NB4 (cell line): ENCODE data around the gene CUTC.

Experiments
- DNase-seq: peaks from one replicate; pipeline ENCODE4 v3.0.0; 2010; ENCODE audit warnings: low read depth
- H3K4me3 ChIP-seq: one replicate; pipeline ENCODE4 v1.5.1; 2011; ENCODE audit warnings: mild to moderate bottlenecking, low read depth, low read length, moderate library complexity
- MAX ChIP-seq: IDR thresholded peaks from 2 replicates; pipeline ENCODE4 v1.6.1; 2011; ENCODE audit warnings: low read depth, low read length
- MYC ChIP-seq: IDR thresholded peaks from 2 replicates; pipeline ENCODE4 v1.6.1; 2011; ENCODE audit warnings: low read depth, low read length
- POLR2A ChIP-seq: IDR thresholded peaks from 2 replicates; pipeline ENCODE4 v1.6.1; 2011; ENCODE audit warnings: mild to moderate bottlenecking; ENCODE audit not compliant: insufficient read length; ENCODE audit errors: extremely low read depth
- TF ChIP-seq, protein P1 (sequence below): IDR thresholded peaks from one replicate; pipeline ENCODE4 v1.5.1; 2012; ENCODE audit warnings: low read depth, low read length

CUTC gene

GRCh38 chr10:99784727-99785441, 52.9 kb downstream of the CUTC start:
- DNase-seq: no peak
- TF ChIP-seq, protein P1, sequence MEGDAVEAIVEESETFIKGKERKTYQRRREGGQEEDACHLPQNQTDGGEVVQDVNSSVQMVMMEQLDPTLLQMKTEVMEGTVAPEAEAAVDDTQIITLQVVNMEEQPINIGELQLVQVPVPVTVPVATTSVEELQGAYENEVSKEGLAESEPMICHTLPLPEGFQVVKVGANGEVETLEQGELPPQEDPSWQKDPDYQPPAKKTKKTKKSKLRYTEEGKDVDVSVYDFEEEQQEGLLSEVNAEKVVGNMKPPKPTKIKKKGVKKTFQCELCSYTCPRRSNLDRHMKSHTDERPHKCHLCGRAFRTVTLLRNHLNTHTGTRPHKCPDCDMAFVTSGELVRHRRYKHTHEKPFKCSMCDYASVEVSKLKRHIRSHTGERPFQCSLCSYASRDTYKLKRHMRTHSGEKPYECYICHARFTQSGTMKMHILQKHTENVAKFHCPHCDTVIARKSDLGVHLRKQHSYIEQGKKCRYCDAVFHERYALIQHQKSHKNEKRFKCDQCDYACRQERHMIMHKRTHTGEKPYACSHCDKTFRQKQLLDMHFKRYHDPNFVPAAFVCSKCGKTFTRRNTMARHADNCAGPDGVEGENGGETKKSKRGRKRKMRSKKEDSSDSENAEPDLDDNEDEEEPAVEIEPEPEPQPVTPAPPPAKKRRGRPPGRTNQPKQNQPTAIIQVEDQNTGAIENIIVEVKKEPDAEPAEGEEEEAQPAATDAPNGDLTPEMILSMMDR: no peak
- no peak for TF ChIP-seq MYC
- no peak for TF ChIP-seq MAX
- TF ChIP-seq POLR2A: no peak
- no peak overlapping the region for H3K4me3 ChIP-seq

GRCh38 chr10:99785646-99786045, 53.6 kb downstream of the CUTC start:
- no peak for DNase-seq
- no peak overlapping the region for H3K4me3 ChIP-seq
- no peak for TF ChIP-seq POLR2A
- no peak for TF ChIP-seq MYC
- TF ChIP-seq MAX: no peak
- TF ChIP-seq, protein P1: no peak

DNA sequence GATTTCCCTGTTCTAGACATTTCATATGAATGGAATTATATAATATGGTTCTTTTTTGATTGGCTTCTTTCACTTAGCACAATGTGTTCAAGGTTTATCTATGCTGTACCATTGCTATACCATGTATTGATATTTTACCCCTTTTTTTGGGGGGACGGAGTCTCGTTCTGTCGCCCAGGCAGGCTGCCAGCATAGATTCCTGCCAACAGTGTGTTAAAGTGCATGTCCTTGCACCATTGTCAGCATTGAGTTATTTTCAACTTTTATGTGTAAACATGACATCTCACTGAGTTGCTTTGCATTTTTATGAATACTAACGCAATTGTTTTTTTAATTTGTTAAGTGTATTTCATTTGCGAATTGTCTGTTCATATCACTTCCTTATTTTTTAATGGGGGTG, 55.3 kb downstream of the CUTC start:
- TF ChIP-seq MAX: no peak
- TF ChIP-seq MYC: no peak
- no peak for TF ChIP-seq POLR2A
- TF ChIP-seq, protein P1: no peak
- no peak overlapping the region for H3K4me3 ChIP-seq
- DNase-seq: no peak

GRCh38 chr10:99787782-99788445, 55.9 kb downstream of the CUTC start:
- DNase-seq: no peak
- no peak overlapping the region for H3K4me3 ChIP-seq
- TF ChIP-seq MYC: no peak

DNA sequence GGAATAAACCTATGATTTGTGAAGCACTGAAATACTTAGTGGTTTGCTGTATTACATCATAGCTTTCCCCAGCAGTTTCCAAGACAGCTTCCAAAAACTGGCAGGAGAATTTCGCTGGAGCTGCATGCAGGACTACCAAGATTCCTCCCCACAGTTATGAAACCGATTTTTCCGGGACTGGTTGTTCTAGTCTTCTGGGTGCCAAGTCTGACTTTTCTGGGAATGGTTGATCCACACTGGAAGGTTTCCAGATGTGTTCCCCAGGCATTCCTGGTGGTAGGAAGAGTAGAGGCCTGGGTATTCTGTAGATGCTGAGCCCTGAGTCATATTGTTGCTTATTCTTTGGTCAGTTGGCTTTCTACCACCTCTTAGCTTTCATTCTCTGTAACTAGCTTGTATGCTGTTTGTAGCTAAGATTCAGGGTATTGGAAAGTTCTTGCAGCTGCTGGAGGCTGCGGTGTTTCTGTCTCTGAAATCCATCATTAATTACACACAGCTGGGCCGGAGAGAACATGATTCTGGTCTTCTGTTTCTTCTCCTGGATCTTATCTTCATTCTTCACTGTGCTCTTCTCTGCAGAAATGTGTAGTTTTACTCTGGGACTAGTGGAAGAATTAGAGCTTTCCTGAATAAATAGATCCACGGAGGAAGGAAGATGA, 56.7 kb downstream of the CUTC start:
- TF ChIP-seq MYC (no peak), MAX (no peak), POLR2A (no peak)
- TF ChIP-seq, protein P1: no peak
- H3K4me3 ChIP-seq: no peak overlapping the region
- DNase-seq: no peak

DNA sequence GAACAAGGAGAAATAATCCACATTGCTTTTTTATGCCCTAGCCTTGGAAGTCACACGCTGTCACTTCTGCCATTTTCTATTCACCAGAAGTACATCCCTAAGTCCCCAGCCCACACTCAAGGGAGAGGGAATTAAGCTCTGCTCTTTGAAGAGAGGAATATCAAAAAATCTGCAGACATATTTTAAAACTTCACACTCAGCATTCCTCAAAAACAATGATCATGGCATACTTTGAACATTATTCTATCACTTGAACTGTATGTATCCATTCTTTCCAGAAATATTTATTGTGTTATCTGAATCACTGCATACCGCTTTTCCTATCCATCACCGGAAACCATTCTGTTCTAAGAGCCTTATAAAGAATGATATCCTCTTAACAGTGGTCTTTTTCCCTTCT, 59.8 kb downstream of the CUTC start:
- no peak overlapping the region for H3K4me3 ChIP-seq
- no peak for DNase-seq
- TF ChIP-seq, protein P1: no peak
- TF ChIP-seq MAX (no peak), MYC (no peak), POLR2A (no peak)
